ENCODE measurements around the gene GINS1.

GRCh38 chr20:25467441-25467840 is 60.0 kb downstream of the GINS1 start:
- TF ChIP-seq POLR2A (IDR thresholded peaks at IDR 0.05; ENCODE audit: low read depth, low read length) (no peak), TAF1 (IDR thresholded peaks at IDR 0.05; ENCODE audit: borderline replicate concordance, low read depth, low read length) (no peak), POLR2AphosphoS5 (IDR thresholded peaks at IDR 0.05; ENCODE audit: low read depth, low read length) (no peak)

Data from GM12892 (cell line).